DOHH2 (cell line): ENCODE results near the gene SPAG6.
"Not testable (repeated sequence)": the region's sequence is repeated elsewhere in the genome, so short reads cannot be mapped to it uniquely, and the experiment has no call there.

Experiments
- H3F3A ChIP-seq: fragments of 200-600 bp; sonication (generic), shearing (Covaris generic); 2 replicates; pipeline ENCODE4 v1.6.0; 2016; ENCODE audit warnings: antibody characterized with exemption, mild to moderate bottlenecking; ENCODE audit not compliant: control insufficient read depth, insufficient read depth
- H3K27ac ChIP-seq: fragments of 200-600 bp; sonication (generic); 2 replicates; pipeline ENCODE4 v1.5.1; 2014; ENCODE audit warnings: low read depth, mild to moderate bottlenecking, low read length, moderate library complexity
- H3K27me3 ChIP-seq: fragments of 200-600 bp; sonication (generic); 2 replicates; pipeline ENCODE4 v1.6.1; 2014; ENCODE audit warnings: mild to moderate bottlenecking, low read length, mixed read lengths; ENCODE audit not compliant: control insufficient read depth
- H3K36me3 ChIP-seq: fragments of 200-600 bp; sonication (generic); 2 replicates; pipeline ENCODE4 v1.6.1; 2014; ENCODE audit warnings: mild to moderate bottlenecking, low read length, moderate library complexity, mixed read lengths; ENCODE audit not compliant: control insufficient read depth
- H3K4me1 ChIP-seq: fragments of 200-600 bp; sonication (generic); 2 replicates; pipeline ENCODE4 v1.6.1; 2014; ENCODE audit warnings: mild to moderate bottlenecking, low read length, mixed read lengths; ENCODE audit not compliant: control insufficient read depth
- H3K4me2 ChIP-seq: fragments of 200-600 bp; sonication (generic); 2 replicates; pipeline ENCODE4 v1.6.0; 2014; ENCODE audit warnings: mild to moderate bottlenecking, low read length, moderate library complexity
- H3K4me3 ChIP-seq: fragments of 200-600 bp; sonication (generic); 2 replicates; pipeline ENCODE4 v1.5.1; 2014; ENCODE audit warnings: mild to moderate bottlenecking, low read length, mixed read lengths
- H3K79me2 ChIP-seq: fragments of 200-600 bp; sonication (generic); 2 replicates; pipeline ENCODE4 v1.6.1; 2014; ENCODE audit warnings: mild to moderate bottlenecking, low read length, mixed read lengths; ENCODE audit not compliant: control insufficient read depth
- H3K9me2 ChIP-seq: fragments of 200-600 bp; sonication (generic); replicated peaks from 2 replicates; pipeline ENCODE4 v1.6.1; 2014; ENCODE audit warnings: mild to moderate bottlenecking, low read length, mixed read lengths; ENCODE audit not compliant: control insufficient read depth
- H3K9me3 ChIP-seq: fragments of 200-600 bp; sonication (generic); 2 replicates; pipeline ENCODE4 v1.6.1; 2014; ENCODE audit warnings: antibody characterized with exemption, low read length, mixed read lengths; ENCODE audit not compliant: control insufficient read depth, insufficient read depth
- H4K20me1 ChIP-seq: fragments of 200-600 bp; sonication (generic); 2 replicates; pipeline ENCODE4 v1.6.0; 2014; ENCODE audit warnings: low read depth, mild to moderate bottlenecking, antibody characterized with exemption, low read length, moderate library complexity; ENCODE audit not compliant: control insufficient read depth, insufficient read depth
- CTCF ChIP-seq: fragments of 200-600 bp; sonication (generic); IDR thresholded peaks from one replicate; pipeline ENCODE4 v1.5.1; 2014; ENCODE audit warnings: antibody characterized with exemption, mild to moderate bottlenecking, low read depth, low read length; ENCODE audit not compliant: poor library complexity, severe bottlenecking
- EZH2phosphoT487 ChIP-seq: fragments of 200-600 bp; sonication (generic); IDR thresholded peaks from 2 replicates; pipeline ENCODE4 v1.6.1; 2017; ENCODE audit warnings: borderline replicate concordance, mild to moderate bottlenecking, antibody characterized with exemption, low read length, moderate library complexity, mixed read lengths

The SPAG6 gene

GRCh38 chr10:22305721-22306120 is 39.6 kb upstream of the SPAG6 start:
- Histone ChIP-seq H4K20me1 (no peaks in the 10 kb centered on the region), H3K4me2 (no peak overlapping the region), H3K9me3 (no peaks in the 10 kb centered on the region), H3K27ac (no peak overlapping the region), H3K4me3 (no peak overlapping the region), H3F3A (no peaks in the 10 kb centered on the region), H3K27me3 (peaks cover 3% of the 10 kb centered on the region; the same call in 1 of the 2 replicates), H3K9me2 (no peaks in the 10 kb centered on the region), H3K4me1 (peaks cover 6% of the 10 kb centered on the region), H3K36me3 (no peaks in the 10 kb centered on the region), H3K79me2 (no peaks in the 10 kb centered on the region)
- TF ChIP-seq CTCF: no peak
- TF ChIP-seq EZH2phosphoT487: no peak

- Histone ChIP-seq H3K4me2 (no peak overlapping the region), H3K27me3 (peaks cover 6% of the 10 kb centered on the region; the same call in 1 of the 2 replicates)
These were observed 36.9 kb upstream of the SPAG6 start for GRCh38 chr10:22308390-22308789.

GRCh38 chr10:22309180-22310000 is 35.9 kb upstream of the SPAG6 start:
- Histone ChIP-seq H3K36me3 (no peaks in the 10 kb centered on the region), H3F3A (no peaks in the 10 kb centered on the region; the same call in 1 of the 2 replicates), H3K27ac (no peak overlapping the region), H3K4me1 (peaks cover 10% of the 10 kb centered on the region), H3K79me2 (no peaks in the 10 kb centered on the region), H3K27me3 (peaks cover 6% of the 10 kb centered on the region; the same call in 1 of the 2 replicates), H3K4me3 (no peak overlapping the region), H3K4me2 (no peak overlapping the region), H4K20me1 (no peaks in the 10 kb centered on the region), H3K9me2 (no peaks in the 10 kb centered on the region), H3K9me3 (no peaks in the 10 kb centered on the region)
- TF ChIP-seq CTCF (no peak), EZH2phosphoT487 (no peak)

More at GRCh38 chr10:22308390-22308789, 36.9 kb upstream of the SPAG6 start:
- TF ChIP-seq EZH2phosphoT487 (no peak), CTCF (no peak)
- no peaks in the 10 kb centered on the region for H3F3A ChIP-seq
- no peak overlapping the region for H3K4me3 ChIP-seq
- no peaks in the 10 kb centered on the region for H3K9me2 ChIP-seq
- H3K36me3 ChIP-seq: no peaks in the 10 kb centered on the region
- H3K4me1 ChIP-seq: peaks cover 10% of the 10 kb centered on the region
- H3K27ac ChIP-seq: no peak overlapping the region
- no peaks in the 10 kb centered on the region for H3K79me2 ChIP-seq
- H4K20me1 ChIP-seq: no peaks in the 10 kb centered on the region
- no peaks in the 10 kb centered on the region for H3K9me3 ChIP-seq

GRCh38 chr10:22310012-22310411 is 35.3 kb upstream of the SPAG6 start:
- not testable (repeated sequence) for H3K9me3 ChIP-seq, H3K4me3 ChIP-seq, H3K27me3 ChIP-seq, H3K27ac ChIP-seq, H3K4me2 ChIP-seq, H4K20me1 ChIP-seq, H3K79me2 ChIP-seq, H3F3A ChIP-seq, H3K9me2 ChIP-seq, H3K36me3 ChIP-seq
- H3K4me1 ChIP-seq: peaks cover 14% of the 10 kb centered on the region
